Muscle layer of duodenum (tissue), 2 donors: Measurements from ENCODE around the gene SPOP.

Experiments
- H3K27ac ChIP-seq: one replicate; pipeline ENCODE4 v1.7.0; 2013; ENCODE audit warnings: mild to moderate bottlenecking, low read length
- H3K27me3 ChIP-seq: one replicate; pipeline ENCODE4 v1.7.0; 2013; ENCODE audit warnings: low read depth, mild to moderate bottlenecking, control low read depth, low read length
- H3K36me3 ChIP-seq, 2 donors: one replicate each; pipeline ENCODE4 v1.7.0; 2013; ENCODE audit warnings: low read length in 2 of 2, control low read depth in 1 of 2, mild to moderate bottlenecking in 1 of 2; ENCODE audit not compliant: insufficient read depth in 2 of 2, control insufficient read depth in 1 of 2
- H3K4me1 ChIP-seq, 2 donors: one replicate each; pipeline ENCODE4 v1.7.0; 2013; ENCODE audit warnings: low read length in 2 of 2, mild to moderate bottlenecking in 2 of 2, control low read depth in 1 of 2, moderate library complexity in 1 of 2; ENCODE audit not compliant: insufficient read depth in 2 of 2, control insufficient read depth in 1 of 2
- H3K4me3 ChIP-seq, 2 donors: one replicate each; pipeline ENCODE4 v1.7.0; 2013; ENCODE audit warnings: low read length in 2 of 2, low read depth in 1 of 2, mild to moderate bottlenecking in 1 of 2
- H3K9me3 ChIP-seq, 2 donors: one replicate each; pipeline ENCODE4 v1.7.0; 2013; ENCODE audit warnings: low read length in 2 of 2, control low read depth in 1 of 2, mild to moderate bottlenecking in 1 of 2; ENCODE audit not compliant: control insufficient read depth in 1 of 2
- donor health status: healthy.

The SPOP gene

GRCh38 chr17:49630113-49630900, 47.6 kb downstream of the SPOP start:
- H3K27ac ChIP-seq = no peak overlapping the region
- no peaks in the 10 kb centered on the region for H3K27me3 ChIP-seq
- no peak overlapping the region for H3K4me3 ChIP-seq
- peaks cover 0 to 4% of the 10 kb centered on the region in 2 donors for H3K36me3 ChIP-seq
- H3K9me3 ChIP-seq = no peaks in the 10 kb centered on the region
- H3K4me1 ChIP-seq = peaks cover 28 to 72% of the 10 kb centered on the region in 2 donors

GRCh38 chr17:49629447-49629846, 48.5 kb downstream of the SPOP start:
- peaks cover 28 to 71% of the 10 kb centered on the region in 2 donors for H3K4me1 ChIP-seq
- H3K36me3 ChIP-seq = peaks cover 0 to 4% of the 10 kb centered on the region in 2 donors
- no peak overlapping the region for H3K27ac ChIP-seq
- H3K27me3 ChIP-seq = no peaks in the 10 kb centered on the region
- no peaks in the 10 kb centered on the region for H3K9me3 ChIP-seq
- no peak overlapping the region for H3K4me3 ChIP-seq

GRCh38 chr17:49624896-49625295, 53.0 kb downstream of the SPOP start:
- Histone ChIP-seq H3K9me3 (no peaks in the 10 kb centered on the region), H3K27ac (no peak overlapping the region), H3K4me1 (peaks cover 13 to 57% of the 10 kb centered on the region in 2 donors)

GRCh38 chr17:49621946-49622529, 55.9 kb downstream of the SPOP start:
- no peaks in the 10 kb centered on the region for H3K9me3 ChIP-seq
- H3K4me3 ChIP-seq = no peak overlapping the region
- H3K27ac ChIP-seq = peak overlapping the region; percentile 3
- peaks cover 38 to 45% of the 10 kb centered on the region in 2 donors for H3K36me3 ChIP-seq
- H3K4me1 ChIP-seq = peaks cover 4 to 53% of the 10 kb centered on the region in 2 donors
- H3K27me3 ChIP-seq = no peaks in the 10 kb centered on the region

More at GRCh38 chr17:49624896-49625295, 53.0 kb downstream of the SPOP start:
- Histone ChIP-seq H3K4me3 (no peak overlapping the region), H3K27me3 (no peaks in the 10 kb centered on the region), H3K36me3 (peaks cover 22 to 23% of the 10 kb centered on the region in 2 donors)

- Histone ChIP-seq H3K27ac (no peak overlapping the region), H3K36me3 (peaks cover 38 to 51% of the 10 kb centered on the region in 2 donors)
Observed at GRCh38 chr17:49621420-49621819, 56.5 kb downstream of the SPOP start.

GRCh38 chr17:49618028-49618611, 59.8 kb downstream of the SPOP start:
- no peaks in the 10 kb centered on the region for H3K27me3 ChIP-seq
- no peak overlapping the region for H3K27ac ChIP-seq
- H3K4me1 ChIP-seq = peaks cover 15 to 50% of the 10 kb centered on the region in 2 donors
- H3K9me3 ChIP-seq = no peaks in the 10 kb centered on the region
- no peak overlapping the region for H3K4me3 ChIP-seq
- peaks cover 47 to 60% of the 10 kb centered on the region in 2 donors for H3K36me3 ChIP-seq

More at GRCh38 chr17:49621420-49621819, 56.5 kb downstream of the SPOP start:
- Histone ChIP-seq H3K4me3 (no peak overlapping the region), H3K9me3 (no peaks in the 10 kb centered on the region), H3K27me3 (no peaks in the 10 kb centered on the region), H3K4me1 (peaks cover 9 to 56% of the 10 kb centered on the region in 2 donors)

- H3K4me3 ChIP-seq = no peak overlapping the region
- H3K27ac ChIP-seq = peak overlapping the region; percentile 12
- H3K9me3 ChIP-seq = no peaks in the 10 kb centered on the region
- H3K27me3 ChIP-seq = no peaks in the 10 kb centered on the region
- peaks cover 15 to 50% of the 10 kb centered on the region in 2 donors for H3K4me1 ChIP-seq
- peaks cover 36 to 50% of the 10 kb centered on the region in 2 donors for H3K36me3 ChIP-seq
Observed at GRCh38 chr17:49616601-49617131, 61.2 kb downstream of the SPOP start.

- no peaks in the 10 kb centered on the region for H3K27me3 ChIP-seq
- H3K36me3 ChIP-seq = peaks cover 35 to 48% of the 10 kb centered on the region in 2 donors
- peaks cover 19 to 47% of the 10 kb centered on the region in 2 donors for H3K4me1 ChIP-seq
- no peak overlapping the region for H3K4me3 ChIP-seq
- no peaks in the 10 kb centered on the region for H3K9me3 ChIP-seq
- peak overlapping the region; percentile 12 for H3K27ac ChIP-seq
Observed at GRCh38 chr17:49616086-49616485, 61.8 kb downstream of the SPOP start.

- peaks cover 41 to 54% of the 10 kb centered on the region in 2 donors for H3K36me3 ChIP-seq
- no peaks in the 10 kb centered on the region for H3K27me3 ChIP-seq
- no peaks in the 10 kb centered on the region for H3K9me3 ChIP-seq
- H3K27ac ChIP-seq = no peak overlapping the region
- no peak overlapping the region for H3K4me3 ChIP-seq
- peaks cover 22 to 32% of the 10 kb centered on the region in 2 donors for H3K4me1 ChIP-seq
Observed at GRCh38 chr17:49613182-49613800, 64.6 kb downstream of the SPOP start.

GRCh38 chr17:49612726-49613125, 65.2 kb downstream of the SPOP start:
- Histone ChIP-seq H3K36me3 (peaks cover 40 to 53% of the 10 kb centered on the region in 2 donors), H3K27ac (no peak overlapping the region), H3K4me3 (no peak overlapping the region), H3K9me3 (no peaks in the 10 kb centered on the region), H3K27me3 (no peaks in the 10 kb centered on the region), H3K4me1 (peaks cover 22 to 32% of the 10 kb centered on the region in 2 donors)
